Ovary (tissue), 3 donors: ENCODE measurements around the gene DNAJC17.

Experiments
- CTCF ChIP-seq, 3 donors: fragments of 450-650 bp in 2 of 3; fragments of 200-600 bp in 1 of 3; IDR thresholded peaks; one replicate each; pipeline versions ENCODE4 v1.5.1 to v1.8.0; 2016 to 2022; ENCODE audit warnings: antibody characterized with exemption in 3 of 3, mild to moderate bottlenecking in 1 of 3
- POLR2A ChIP-seq: fragments of 450-650 bp; IDR thresholded peaks from one replicate; pipeline ENCODE4 v1.6.1; 2017; ENCODE audit warnings: antibody characterized with exemption, mild to moderate bottlenecking, moderate library complexity
- donor health status: DM: no; HTN: no; CAD: no.

GRCh38 chr15:40768521-40769273 lies 38.6 kb downstream of the DNAJC17 start:
- TF ChIP-seq CTCF (IDR thresholded peaks at IDR 0.05) (no peak), POLR2A (no peak)
